Spleen (tissue), 11 donors: ENCODE results near the gene EYS. TPM values are rescaled to one million over a fixed set of nuclear protein-coding genes. Genes with fewer than 3 reads are reported as not detected.

Source experiments
- DNase-seq: peaks from one replicate; pipeline ENCODE4 v3.0.0-alpha.2; 2020
- H3K27ac ChIP-seq, 8 donors: fragments of 200-600 bp; sonication (generic) in 7 of 8; 1 replicate in 4 of 8; 2 replicates in 4 of 8; pipeline versions ENCODE4 v1.5.0 to v1.8.0; 2016 to 2021; ENCODE audit warnings: inconsistent platforms in 4 of 8, mild to moderate bottlenecking in 4 of 8, moderate library complexity in 1 of 8
- H3K27me3 ChIP-seq, 7 donors: fragments of 200-600 bp; sonication (generic) in 6 of 7; replicated peaks in 1 of 7; 1 replicate in 4 of 7; 2 replicates in 3 of 7; pipeline versions ENCODE4 v1.5.0 to v1.8.0; 2016 to 2021; ENCODE audit warnings: inconsistent platforms in 3 of 7, mild to moderate bottlenecking in 1 of 7
- H3K36me3 ChIP-seq, 6 donors: fragments of 200-600 bp; sonication (generic) in 5 of 6; 1 replicate in 4 of 6; 2 replicates in 2 of 6; pipeline versions ENCODE4 v1.5.0 to v1.8.0; 2016 to 2021; ENCODE audit warnings: inconsistent platforms in 2 of 6
- H3K4me1 ChIP-seq, 6 donors: fragments of 200-600 bp; sonication (generic) in 5 of 6; 1 replicate in 3 of 6; 2 replicates in 3 of 6; pipeline versions ENCODE4 v1.5.0 to v1.8.0; 2016 to 2021; ENCODE audit warnings: inconsistent platforms in 3 of 6
- H3K4me3 ChIP-seq, 8 donors: fragments of 200-600 bp; sonication (generic) in 7 of 8; 1 replicate in 4 of 8; 2 replicates in 4 of 8; pipeline versions ENCODE4 v1.5.0 to v1.8.0; 2016 to 2021; ENCODE audit warnings: inconsistent platforms in 4 of 8, mild to moderate bottlenecking in 4 of 8, moderate library complexity in 2 of 8
- H3K9me3 ChIP-seq, 8 donors: fragments of 200-600 bp; sonication (generic) in 7 of 8; 1 replicate in 4 of 8; 2 replicates in 4 of 8; pipeline versions ENCODE4 v1.5.0 to v1.8.0; 2016 to 2021; ENCODE audit warnings: inconsistent platforms in 4 of 8
- CTCF ChIP-seq, 11 experiments: fragments of 200-600 bp in 7 of 11; fragments of 450-650 bp in 4 of 11; sonication (generic) in 4 of 11; IDR thresholded peaks in 8 of 11; conservative IDR thresholded peaks in 3 of 11; 1 replicate in 7 of 11; 2 replicates in 4 of 11; pipeline versions ENCODE4 v1.4.0 to v1.8.0; 2016 to 2021; ENCODE audit warnings: antibody characterized with exemption in 11 of 11, inconsistent platforms in 4 of 11, mild to moderate bottlenecking in 1 of 11
- POLR2A ChIP-seq, 3 donors: fragments of 450-650 bp; IDR thresholded peaks; one replicate each; pipeline ENCODE4 v1.5.1; 2017; ENCODE audit warnings: antibody characterized with exemption in 3 of 3, mild to moderate bottlenecking in 1 of 3
- POLR2AphosphoS5 ChIP-seq, 3 donors: sonication (generic); formaldehyde crosslinking; IDR thresholded peaks; one replicate each; pipeline ENCODE4 v1.5.1; 2017; ENCODE audit warnings: antibody characterized with exemption in 3 of 3
- WGBS, 5 donors: extraction: QIAGEN DNeasy Blood & Tissue Kit in 3 of 5; methylation state at CpG; one replicate each; pipeline versions ENCODE4 v1.1.5 to v1.1.7; 2013 to 2018; 5-methylcytosine and 5-hydroxymethylcytosine counted together
- intact Hi-C: fragments of 100-400 bp; cut with DNase I; formaldehyde crosslinking; loops from one replicate; pipeline ENCODE4 v1.15.0; 2023; ENCODE audit warnings: low total_unique reads
- polyA plus RNA-seq, 3 donors: library from polyadenylated mRNA; stranded (reverse); fragments of 200-250 nt; gene quantifications; one replicate each; pipeline ENCODE4 v1.2.1, GENCODE V29; 2013
- total RNA-seq, 7 donors: library from RNA; depleted of rRNA in 3 of 7; stranded (reverse); fragments of >200 nt in 3 of 7; fragmentation: NEBNext Ultra II Directional in 4 of 7; extraction: Animal tissue kit (Norgen Biotek cat#: 25700) in 4 of 7; gene quantifications; one replicate each; pipeline versions ENCODE4 v1.1.0 to v1.2.1, GENCODE V29; 2016 to 2021
- donor health status: healthy with polysubstance abuse.
- donor health status: DM: no; HTN: no; CAD: no; lungs with moderate emphysema.
- donor health status: DM: no; HTN: no; CAD: no.
- donor health status: Bipolar disorder and iron deficiency.
- donor health status: healthy.
- donor health status: DM: no; HTN: no; CAD: no.
- donor health status: DM: yes; HTN: yes; CAD: no.

EYS gene
- total and polyA plus RNA-seq, 10 donors, result under 0.01 to 0.72 (median 0.28) TPM; not detected in 5

- H3K27ac ChIP-seq, result no peak overlapping the region
- TF ChIP-seq POLR2AphosphoS5 (IDR thresholded peaks at IDR 0.05), result no peak
- TF ChIP-seq CTCF (IDR thresholded peaks at IDR 0.05 in 8 of 11, conservative IDR thresholded peaks at IDR 0.05 in 3 of 11), result no peak
- no peak for TF ChIP-seq POLR2A (IDR thresholded peaks at IDR 0.05)
- peaks cover 0 to 12% (median 4%) of the 10 kb centered on the region in 8 donors for H3K9me3 ChIP-seq
- H3K27me3 ChIP-seq, result peaks cover 0 to 3% (median 0%) of the 10 kb centered on the region in 7 donors
- 84 to 92% (median 86%) methylated on average over 6 of the region's 6 CpGs for whole genome bisulfite sequencing, 5 donors
- no peak overlapping the region for H3K4me3 ChIP-seq
- intact Hi-C loops, result no loop called here
- H3K4me1 ChIP-seq, result no peaks in the 10 kb centered on the region
- DNase-seq, result no peak
- no peaks in the 10 kb centered on the region for H3K36me3 ChIP-seq
These were observed 1823.4 kb downstream of the EYS start for GRCh38 chr6:63883597-63883996.

- TF ChIP-seq POLR2AphosphoS5 (IDR thresholded peaks at IDR 0.05) (no peak), POLR2A (IDR thresholded peaks at IDR 0.05) (no peak), CTCF (IDR thresholded peaks at IDR 0.05 in 8 of 11, conservative IDR thresholded peaks at IDR 0.05 in 3 of 11) (no peak)
- 62 to 75% (median 69%) methylated on average over 4 of the region's 4 CpGs for WGBS, 5 donors
- DNase-seq, result no peak
- Histone ChIP-seq H3K27ac (no peak overlapping the region), H3K27me3 (no peaks in the 10 kb centered on the region), H3K4me3 (no peak overlapping the region), H3K9me3 (peaks cover 0 to 15% (median 9%) of the 10 kb centered on the region in 8 donors), H3K4me1 (no peaks in the 10 kb centered on the region), H3K36me3 (no peaks in the 10 kb centered on the region)
- intact Hi-C loops, result no loop called here
These were observed 1824.8 kb downstream of the EYS start for GRCh38 chr6:63882208-63882607.

- Histone ChIP-seq H3K27ac (no peak overlapping the region), H3K9me3 (peaks cover 0 to 16% (median 9%) of the 10 kb centered on the region in 8 donors), H3K4me3 (no peak overlapping the region), H3K27me3 (no peaks in the 10 kb centered on the region), H3K4me1 (no peaks in the 10 kb centered on the region), H3K36me3 (no peaks in the 10 kb centered on the region)
- intact Hi-C loops, result no loop called here
- no peak for DNase-seq
- WGBS, 5 donors, result 63 to 80% (median 67%) methylated on average over 1 of the region's 1 CpG
- no peak for TF ChIP-seq POLR2A (IDR thresholded peaks at IDR 0.05)
These were observed 1825.2 kb downstream of the EYS start for GRCh38 chr6:63881791-63882190.

- Histone ChIP-seq H3K27ac (no peak overlapping the region), H3K4me3 (no peak overlapping the region), H3K27me3 (no peaks in the 10 kb centered on the region), H3K4me1 (no peaks in the 10 kb centered on the region), H3K36me3 (no peaks in the 10 kb centered on the region), H3K9me3 (peaks cover 0 to 14% (median 0%) of the 10 kb centered on the region in 8 donors)
- no peak for DNase-seq
- intact Hi-C loops, result no loop called here
- 86 to 96% (median 92%) methylated on average over 4 of the region's 4 CpGs for WGBS, 5 donors
- TF ChIP-seq POLR2A (IDR thresholded peaks at IDR 0.05) (no peak), CTCF (IDR thresholded peaks at IDR 0.05 in 8 of 11, conservative IDR thresholded peaks at IDR 0.05 in 3 of 11) (no peak), POLR2AphosphoS5 (IDR thresholded peaks at IDR 0.05) (no peak)
These were observed 1834.8 kb downstream of the EYS start for GRCh38 chr6:63872233-63872632.

- Histone ChIP-seq H3K9me3 (peaks cover 0 to 6% (median 0%) of the 10 kb centered on the region in 8 donors), H3K27ac (no peak overlapping the region), H3K4me1 (no peaks in the 10 kb centered on the region), H3K36me3 (no peaks in the 10 kb centered on the region), H3K27me3 (no peaks in the 10 kb centered on the region), H3K4me3 (no peak overlapping the region)
- no peak for DNase-seq
- no peak for TF ChIP-seq POLR2AphosphoS5 (IDR thresholded peaks at IDR 0.05)
- TF ChIP-seq POLR2A (IDR thresholded peaks at IDR 0.05), result no peak
- TF ChIP-seq CTCF (IDR thresholded peaks at IDR 0.05 in 8 of 11, conservative IDR thresholded peaks at IDR 0.05 in 3 of 11), result no peak
- 82 to 94% (median 90%) methylated on average over 3 of the region's 3 CpGs for WGBS, 5 donors
- intact Hi-C loops, result no loop called here
These were observed 1838.7 kb downstream of the EYS start for GRCh38 chr6:63868351-63868750.
